LNCAP (cell line): ENCODE results near the gene CMTM6.

Experiments
- CTCF ChIP-seq: fragments of 450-650 bp; IDR thresholded peaks from 2 replicates; pipeline ENCODE4 v1.5.1; 2017; ENCODE audit warnings: mild to moderate bottlenecking

Gene CMTM6

GRCh38 chr3:32455609-32456428 lies 46.8 kb downstream of the CMTM6 start:
- TF ChIP-seq CTCF, result no peak

- no peak for TF ChIP-seq CTCF
Measured at GRCh38 chr3:32454731-32455608, 47.7 kb downstream of the CMTM6 start.

- TF ChIP-seq CTCF, result no peak
Measured at GRCh38 chr3:32454111-32454510, 48.5 kb downstream of the CMTM6 start.

GRCh38 chr3:32453346-32453745 lies 49.3 kb downstream of the CMTM6 start:
- no peak for TF ChIP-seq CTCF

GRCh38 chr3:32452009-32452408 lies 50.6 kb downstream of the CMTM6 start:
- no peak for TF ChIP-seq CTCF

- TF ChIP-seq CTCF, result no peak
Measured at GRCh38 chr3:32450992-32451659, 51.5 kb downstream of the CMTM6 start.

GRCh38 chr3:32450426-32450825 lies 52.2 kb downstream of the CMTM6 start:
- no peak for TF ChIP-seq CTCF
